B cell (primary cell): ENCODE data around the gene IFNAR2. TPM values are rescaled to one million over a fixed set of nuclear protein-coding genes. Genes with fewer than 3 reads are reported as not detected.

Source experiments
- polyA plus RNA-seq: library from polyadenylated mRNA; depleted of rRNA; stranded (reverse); fragments of >200 nt; gene quantifications from 2 replicates; pipeline ENCODE4 v1.2.3, GENCODE V29; 2012
- total RNA-seq, 2 donors: library from RNA; stranded (reverse); fragments of 120-200 nt in 1 of 2; gene quantifications; 1 replicate in 1 of 2; 2 replicates in 1 of 2; pipeline versions ENCODE4 v1.2.3 to v1.2.4, GENCODE V29; 2013 to 2022

Gene IFNAR2
- total and polyA plus RNA-seq, 2 donors (not counting 1 experiment from before 2014, with no cell fraction given): 33.0 to 45.0 TPM

Other genes with a start within 250 kb of the IFNAR2 start
- not detected in 2 replicates for gene OLIG2, start 204.0 kb upstream of the IFNAR2 start, total RNA-seq
- not detected in 2 replicates for gene OLIG2, start 204.0 kb upstream of the IFNAR2 start, polyA plus RNA-seq
- not detected in 2 replicates for gene OLIG1, start 159.8 kb upstream of the IFNAR2 start, total RNA-seq
- 0.33 TPM in 1 of 2 replicates, not detected in the other for gene OLIG1, start 159.8 kb upstream of the IFNAR2 start, polyA plus RNA-seq
- 32.5 and 35.5 TPM in 2 replicates for gene IL10RB, start 36.4 kb downstream of the IFNAR2 start, total RNA-seq
- 29.3 and 39.4 TPM in 2 replicates for gene IL10RB, start 36.4 kb downstream of the IFNAR2 start, polyA plus RNA-seq
- gene IFNAR1, start 95.0 kb downstream of the IFNAR2 start, total RNA-seq: 55.7 and 57.7 TPM in 2 replicates
- 14.8 and 71.7 TPM in 2 replicates for gene IFNAR1, start 95.0 kb downstream of the IFNAR2 start, polyA plus RNA-seq
- 93.9 and 108 TPM in 2 replicates for gene IFNGR2, start 173.5 kb downstream of the IFNAR2 start, total RNA-seq
- gene IFNGR2, start 173.5 kb downstream of the IFNAR2 start, polyA plus RNA-seq: 85.2 and 96.0 TPM in 2 replicates